NCI-H526 treated with DMSO at 0.1 percent for 48 hours (cell line): ENCODE measurements around the gene LRP2.

Experiments used
- DNase-seq: peaks from one replicate; lab custom pipeline; 2025; lab: John Stamatoyannopoulos, UW

The LRP2 gene

DNA sequence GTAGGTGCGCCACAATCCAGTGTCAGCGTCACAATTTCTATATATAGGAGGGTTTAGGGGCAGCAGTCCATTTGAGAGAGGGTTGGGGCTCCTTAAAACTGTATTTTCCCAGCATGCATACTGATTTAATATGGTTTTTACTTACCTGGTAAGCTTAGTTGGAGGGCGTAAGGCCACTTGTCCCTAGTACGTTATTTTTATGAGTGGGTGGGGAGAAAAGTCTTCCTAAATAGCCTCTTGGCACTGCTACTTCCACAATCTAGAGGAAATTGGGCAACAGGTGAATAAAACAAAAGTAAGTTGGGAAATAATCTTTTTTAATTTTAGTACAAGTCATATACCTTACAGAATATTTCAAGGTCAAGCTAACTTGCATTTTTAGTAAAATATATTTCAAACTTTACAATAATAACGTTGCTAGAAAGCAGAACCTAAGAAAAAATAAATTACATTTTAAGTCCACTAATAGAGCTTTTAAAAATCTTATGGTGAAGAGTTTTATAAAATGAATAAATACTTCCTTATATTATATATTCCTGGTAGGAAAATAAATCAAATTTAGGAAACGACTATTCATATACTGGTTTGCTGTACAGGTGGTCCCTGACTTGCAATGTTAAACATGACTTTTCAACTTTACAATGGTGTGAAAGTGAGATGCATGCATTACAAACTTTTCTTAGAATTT lies 272.1 kb downstream of the LRP2 start:
- DNase-seq, result no peak

DNA sequence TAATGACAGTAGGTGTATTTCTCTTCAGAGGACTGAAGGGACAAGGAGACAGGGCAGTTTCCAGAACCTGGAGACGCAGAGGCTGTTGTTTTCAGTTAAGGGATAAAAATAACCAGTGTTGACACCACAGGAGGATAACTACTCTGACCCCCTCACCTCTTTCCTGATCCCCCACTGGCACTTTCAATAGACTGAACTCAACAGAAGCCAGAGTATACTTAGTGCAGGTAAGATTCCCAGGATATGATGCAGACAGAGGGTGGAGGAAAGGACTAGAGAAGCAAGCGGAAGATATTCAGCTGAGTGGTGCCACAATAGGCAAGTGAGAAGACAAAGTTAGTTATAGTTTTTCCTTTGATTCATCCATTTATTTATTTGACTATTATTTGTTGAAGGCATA lies 273.2 kb downstream of the LRP2 start:
- no peak for DNase-seq

DNA sequence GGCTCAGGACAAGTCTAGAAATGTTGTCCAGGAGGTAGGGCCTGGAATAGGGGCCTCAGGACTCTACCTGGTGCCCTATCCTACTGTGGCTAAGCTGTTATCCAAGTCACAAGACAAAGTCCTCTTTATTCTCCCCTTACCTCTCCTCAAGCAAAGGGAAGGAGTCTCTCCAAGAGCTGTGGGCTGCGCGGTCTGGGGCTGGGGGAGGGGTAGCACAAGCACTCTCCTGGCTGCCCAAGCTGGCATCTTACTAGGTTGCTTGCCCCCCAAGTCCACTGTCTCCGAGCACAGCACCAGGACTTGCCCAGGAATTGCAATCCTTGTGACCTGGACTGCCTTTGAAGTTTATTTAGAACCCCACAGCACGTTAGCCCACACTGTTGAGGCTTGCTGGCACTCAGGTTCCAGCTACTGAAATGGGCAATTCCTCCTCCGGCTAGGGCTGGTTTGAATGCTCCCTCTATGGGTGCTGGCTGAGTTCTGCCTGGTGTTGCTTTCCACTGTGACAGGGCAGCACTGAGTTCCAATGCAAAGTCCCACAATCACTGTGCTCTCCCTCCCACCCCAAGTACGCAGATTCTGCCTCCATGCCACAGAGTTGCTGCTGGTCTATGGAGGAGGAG lies 274.5 kb downstream of the LRP2 start:
- DNase-seq, result no peak

GRCh38 chr2:169086893-169087467 lies 275.4 kb downstream of the LRP2 start:
- no peak for DNase-seq

DNA sequence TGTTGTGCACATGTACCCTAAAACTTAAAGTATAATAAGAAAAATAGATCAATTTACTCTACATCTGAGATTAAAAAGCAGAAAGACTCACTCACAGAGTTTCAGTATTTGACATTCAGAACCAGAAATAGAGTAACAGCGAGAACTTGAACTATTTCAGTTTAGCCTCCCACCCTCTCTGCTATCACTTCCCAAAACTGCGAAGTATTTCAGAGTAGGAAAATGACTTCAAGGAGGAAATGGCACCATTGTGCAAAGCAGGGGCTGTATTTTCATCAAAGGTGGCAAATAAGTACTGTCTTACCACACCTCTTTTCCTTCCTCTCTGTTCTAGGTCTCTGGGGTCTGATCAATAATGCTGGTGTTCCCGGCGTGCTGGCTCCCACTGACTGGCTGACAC lies 279.3 kb downstream of the LRP2 start:
- no peak for DNase-seq

DNA sequence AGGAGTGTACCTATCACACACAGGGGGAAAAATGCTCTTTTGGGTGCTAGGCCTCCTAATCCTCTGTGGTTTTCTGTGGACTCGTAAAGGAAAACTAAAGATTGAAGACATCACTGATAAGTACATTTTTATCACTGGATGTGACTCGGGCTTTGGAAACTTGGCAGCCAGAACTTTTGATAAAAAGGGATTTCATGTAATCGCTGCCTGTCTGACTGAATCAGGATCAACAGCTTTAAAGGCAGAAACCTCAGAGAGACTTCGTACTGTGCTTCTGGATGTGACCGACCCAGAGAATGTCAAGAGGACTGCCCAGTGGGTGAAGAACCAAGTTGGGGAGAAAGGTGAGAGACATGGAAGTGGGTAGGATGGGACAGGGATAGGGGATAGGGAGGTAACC lies 280.8 kb downstream of the LRP2 start:
- no peak for DNase-seq

DNA sequence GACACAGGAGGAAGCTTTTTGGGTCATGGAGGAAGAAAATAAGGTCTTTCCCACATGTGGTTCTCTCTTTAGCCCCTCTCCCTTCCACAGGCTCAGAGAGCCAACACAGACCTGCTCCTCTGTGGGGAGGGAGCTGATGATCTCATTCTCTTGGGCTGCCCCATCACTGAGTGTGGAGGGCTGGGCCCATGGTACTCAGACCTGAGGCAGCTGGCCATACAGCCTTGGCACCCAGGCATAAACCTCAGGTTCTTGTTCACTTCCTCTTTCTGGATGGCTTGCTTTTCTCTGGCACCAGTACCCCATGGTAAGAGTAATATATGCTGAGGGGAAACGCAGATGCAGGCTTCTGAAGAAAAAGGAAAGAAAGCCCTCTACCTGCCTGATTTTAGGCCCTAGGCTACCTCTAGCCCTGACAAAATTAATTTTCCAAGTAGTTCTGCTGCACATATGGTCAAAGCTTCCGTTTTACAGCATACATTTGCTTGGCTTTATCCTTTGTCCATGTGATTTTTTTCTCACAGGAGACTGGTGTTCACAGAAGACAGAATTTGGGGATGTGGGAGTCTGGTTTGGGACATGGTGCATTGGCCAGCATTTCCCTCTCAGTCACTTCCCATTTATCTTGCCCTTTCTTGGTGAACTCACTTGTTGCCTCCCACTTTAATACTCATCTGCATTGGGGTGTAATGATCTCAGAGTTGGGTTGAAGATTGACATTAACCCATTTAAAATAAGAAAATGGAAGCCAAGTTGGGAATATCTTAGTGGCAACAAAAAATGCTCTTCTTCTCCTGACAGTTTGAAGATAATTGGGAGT lies 281.9 kb downstream of the LRP2 start:
- DNase-seq, result no peak

DNA sequence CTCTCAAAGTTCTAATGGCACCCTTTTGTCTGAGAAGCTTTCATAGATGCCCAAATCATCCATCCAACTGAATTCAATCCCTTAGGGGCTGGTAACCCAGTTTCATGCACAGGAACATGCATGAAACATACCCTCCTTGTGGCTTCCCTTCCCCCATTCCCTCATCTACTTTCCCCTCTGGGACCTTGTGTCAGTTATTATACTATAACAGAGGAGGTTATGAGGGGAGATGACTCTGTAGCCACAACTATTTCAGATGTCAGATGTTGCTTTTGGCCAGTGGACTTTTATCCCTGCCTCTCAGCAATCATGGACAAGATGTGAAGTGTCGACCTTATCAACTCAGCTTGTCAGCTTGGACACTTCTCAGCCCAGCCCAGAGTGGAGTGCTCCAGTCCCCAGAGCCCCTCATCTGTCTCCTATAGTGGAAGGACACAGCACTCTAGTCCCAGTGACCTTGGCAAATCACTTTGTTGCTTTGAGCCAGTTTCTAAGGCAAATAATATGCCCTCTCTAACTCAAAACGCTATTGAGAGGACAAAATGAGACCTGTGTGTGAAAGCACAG lies 284.6 kb downstream of the LRP2 start:
- DNase-seq, result no peak
